Epidermal melanocyte (primary cell): ENCODE measurements around the gene FAM107B.
"Not testable (repeated sequence)": the region's sequence is repeated elsewhere in the genome, so short reads cannot be mapped to it uniquely, and the experiment has no call there.

Experiments used
- DNase-seq: peaks from one replicate; pipeline ENCODE4 v3.0.0; 2011; ENCODE audit warnings: low spot score; ENCODE audit not compliant: insufficient read length

The FAM107B gene

GRCh38 chr10:14635043-14635710, 139.5 kb downstream of the FAM107B start:
- no peak for DNase-seq

- not testable (repeated sequence) for DNase-seq
These were observed 140.1 kb downstream of the FAM107B start for GRCh38 chr10:14634572-14634971.

DNA sequence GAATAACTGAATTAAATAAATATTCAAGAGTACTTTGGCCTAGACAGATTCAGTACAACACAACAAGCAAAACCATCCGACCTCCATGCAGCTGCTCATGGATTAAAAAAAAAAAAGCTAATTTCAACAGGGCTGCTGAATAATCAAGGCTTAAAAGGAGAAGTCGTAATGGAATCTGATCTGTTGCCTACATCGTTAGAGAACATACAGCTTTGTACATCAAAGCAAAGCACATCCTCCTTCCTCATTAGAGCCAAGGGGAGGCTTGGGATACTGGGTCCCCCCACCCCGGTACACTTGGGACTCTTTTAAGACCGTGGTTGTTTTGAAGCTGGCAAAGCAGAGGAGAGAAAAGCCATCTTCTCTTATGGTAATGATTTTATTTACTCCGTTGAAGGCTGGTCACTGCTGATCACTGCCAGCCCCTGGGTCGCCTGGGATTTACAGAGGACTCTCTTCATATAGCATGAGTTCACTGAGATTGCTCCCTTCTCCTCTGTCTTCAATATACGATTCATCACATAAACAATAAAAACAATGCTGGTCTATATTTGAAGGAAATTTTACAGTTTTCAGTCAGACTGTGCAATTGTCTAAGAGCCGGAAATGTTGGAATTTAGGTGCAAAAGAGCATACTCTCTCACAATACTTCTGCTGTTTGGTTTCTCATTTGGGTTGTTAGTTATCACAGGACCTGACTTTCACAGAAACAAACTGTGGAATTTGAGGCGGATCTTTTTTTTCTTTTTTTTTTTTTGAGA, 148.8 kb downstream of the FAM107B start:
- DNase-seq: no peak

GRCh38 chr10:14625192-14625631, 149.5 kb downstream of the FAM107B start:
- no peak for DNase-seq

DNA sequence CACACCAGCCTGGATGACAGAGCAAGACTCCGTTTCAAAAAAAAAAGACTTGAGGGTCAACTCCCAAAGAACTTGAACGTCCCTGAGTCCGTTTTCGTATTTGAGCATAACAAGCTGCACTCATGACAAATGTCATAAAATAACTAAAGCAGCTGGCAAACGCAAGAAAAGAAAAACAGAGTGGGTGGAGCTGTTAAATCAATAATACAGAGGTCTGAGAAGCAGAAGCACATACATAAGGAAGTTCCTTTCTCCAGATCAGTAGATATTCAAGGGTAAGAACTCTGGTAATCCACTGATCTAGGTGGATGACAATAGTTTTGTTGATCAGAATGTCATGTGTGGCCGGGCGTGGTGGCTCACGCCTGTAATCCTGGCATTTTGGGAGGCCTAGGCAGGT, 150.1 kb downstream of the FAM107B start:
- no peak for DNase-seq

DNA sequence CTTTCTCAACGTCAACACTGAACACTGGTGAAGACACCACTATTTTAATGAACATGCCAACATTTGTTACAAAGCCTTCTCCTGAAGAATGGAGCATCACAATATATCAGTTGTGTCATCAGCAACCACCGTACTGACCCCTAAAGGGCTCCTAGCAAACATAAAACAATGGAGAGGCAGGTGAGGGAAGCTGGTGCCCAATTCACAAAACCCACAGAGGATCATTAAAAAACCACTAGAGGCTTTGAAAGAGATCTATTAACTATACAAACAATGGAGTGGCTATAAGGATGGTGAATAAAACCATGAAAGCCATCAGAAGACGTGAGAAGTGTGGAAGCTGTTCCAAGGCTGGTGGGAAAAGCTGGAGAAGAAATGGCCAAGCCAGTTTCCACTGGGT, 150.8 kb downstream of the FAM107B start:
- DNase-seq: no peak

GRCh38 chr10:14621037-14621436, 153.7 kb downstream of the FAM107B start:
- no peak for DNase-seq

- DNase-seq: no peak
These were observed 156.0 kb downstream of the FAM107B start for GRCh38 chr10:14618674-14619073.

DNA sequence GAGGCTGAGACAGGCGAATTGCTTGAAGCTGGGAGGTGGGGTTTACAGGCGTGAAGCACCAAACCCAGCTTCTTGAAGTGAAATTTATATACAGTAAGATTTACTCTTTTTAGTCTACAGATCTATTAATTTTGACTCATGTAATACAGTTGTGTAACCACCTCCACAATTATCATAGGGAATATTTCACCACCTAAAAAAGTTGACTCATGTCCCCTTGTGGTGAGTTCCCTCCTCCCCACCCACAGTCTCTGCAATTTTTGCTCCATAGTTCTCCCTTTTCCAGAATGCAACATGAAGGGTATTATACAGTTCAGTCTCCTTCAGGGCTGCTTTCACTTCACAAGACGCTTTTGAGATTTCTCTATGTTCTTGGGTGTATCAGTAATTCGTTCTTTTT, 156.8 kb downstream of the FAM107B start:
- DNase-seq: no peak

DNA sequence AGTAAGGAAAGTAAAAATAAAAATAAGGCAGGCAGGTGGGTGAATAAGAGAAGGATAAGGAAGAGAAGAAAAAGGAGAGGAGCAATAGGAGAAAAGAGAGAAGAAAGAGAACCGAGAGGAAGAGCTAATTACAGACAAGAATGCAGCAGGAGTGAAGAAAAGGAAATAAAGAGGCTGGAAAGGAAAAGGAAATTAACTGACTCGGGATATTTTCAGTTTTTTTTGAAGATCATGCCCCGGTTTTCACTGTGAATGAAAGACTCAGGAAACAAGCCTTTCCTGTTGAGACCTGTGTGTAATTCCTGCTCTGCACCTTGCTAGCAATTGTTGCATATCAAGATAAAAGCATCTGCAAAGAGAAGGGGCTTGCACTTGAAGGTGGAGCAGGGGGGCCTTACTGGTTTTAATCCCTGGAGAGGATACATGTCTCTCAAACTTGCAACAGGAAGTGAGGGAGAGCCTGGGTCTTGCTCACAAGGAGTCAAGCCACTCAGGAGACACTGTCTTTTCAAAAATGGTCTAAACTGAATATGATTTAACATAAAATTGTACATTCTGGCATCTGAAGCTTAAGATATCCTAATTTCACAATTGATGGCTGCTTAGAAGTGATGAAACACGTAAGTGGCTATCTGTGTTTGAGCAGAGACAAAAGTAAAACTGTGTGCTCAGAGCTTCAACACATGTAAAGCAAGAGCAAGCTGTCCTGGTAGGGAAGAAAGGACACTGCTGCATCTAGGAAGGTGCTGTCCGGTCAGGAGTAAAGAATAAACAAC, 157.6 kb downstream of the FAM107B start:
- DNase-seq: no peak

- DNase-seq: no peak
These were observed 158.2 kb downstream of the FAM107B start for GRCh38 chr10:14616465-14616864.

DNA sequence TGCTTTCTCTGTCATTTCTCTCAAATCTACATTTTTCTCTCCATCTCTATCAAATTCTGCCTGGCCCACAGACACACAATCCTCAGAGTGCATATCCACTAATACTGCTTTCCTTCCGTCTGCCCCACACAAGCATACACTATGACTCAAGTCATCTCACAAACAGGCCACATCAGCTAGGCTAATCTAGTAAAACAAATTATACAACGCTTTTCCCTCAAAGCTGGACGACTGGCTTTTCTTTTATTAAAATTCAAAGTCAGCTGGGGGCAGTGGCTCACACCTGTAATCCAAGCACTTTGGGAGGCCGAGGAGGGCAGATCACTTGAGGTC, 161.1 kb downstream of the FAM107B start:
- no peak for DNase-seq

DNA sequence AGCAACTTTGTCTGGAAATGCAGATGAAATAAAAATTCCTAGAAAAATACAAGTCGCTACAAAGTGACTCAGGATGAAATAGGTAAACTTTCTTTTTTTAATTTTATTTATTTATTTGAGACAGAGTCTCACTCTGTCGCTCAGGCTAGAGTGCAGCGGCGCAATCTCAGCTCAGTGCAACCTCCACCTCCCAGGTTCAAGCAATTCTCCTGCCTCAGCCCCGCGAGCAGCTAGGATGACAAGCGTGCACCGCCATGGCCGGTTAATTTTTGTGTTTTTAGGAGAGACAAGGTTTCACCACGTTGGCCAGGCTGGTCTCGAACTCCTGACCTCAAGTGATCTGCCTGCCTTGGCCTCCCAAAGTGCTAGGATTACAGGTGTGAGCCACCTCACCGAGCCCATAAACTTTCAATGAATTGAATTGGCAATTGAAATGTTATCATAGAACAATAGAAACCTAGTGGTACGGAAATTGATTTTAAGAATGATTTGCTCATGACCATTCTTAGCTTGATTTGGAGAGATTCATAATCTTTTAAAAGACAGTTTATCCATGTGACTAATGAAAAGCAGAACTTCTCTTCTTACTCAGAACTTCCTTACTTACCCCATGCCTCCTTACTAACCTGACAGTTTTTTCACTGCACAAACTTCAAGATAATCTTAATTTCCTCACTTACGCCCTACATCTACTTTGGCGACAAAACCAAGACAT, 161.7 kb downstream of the FAM107B start:
- no peak for DNase-seq

DNA sequence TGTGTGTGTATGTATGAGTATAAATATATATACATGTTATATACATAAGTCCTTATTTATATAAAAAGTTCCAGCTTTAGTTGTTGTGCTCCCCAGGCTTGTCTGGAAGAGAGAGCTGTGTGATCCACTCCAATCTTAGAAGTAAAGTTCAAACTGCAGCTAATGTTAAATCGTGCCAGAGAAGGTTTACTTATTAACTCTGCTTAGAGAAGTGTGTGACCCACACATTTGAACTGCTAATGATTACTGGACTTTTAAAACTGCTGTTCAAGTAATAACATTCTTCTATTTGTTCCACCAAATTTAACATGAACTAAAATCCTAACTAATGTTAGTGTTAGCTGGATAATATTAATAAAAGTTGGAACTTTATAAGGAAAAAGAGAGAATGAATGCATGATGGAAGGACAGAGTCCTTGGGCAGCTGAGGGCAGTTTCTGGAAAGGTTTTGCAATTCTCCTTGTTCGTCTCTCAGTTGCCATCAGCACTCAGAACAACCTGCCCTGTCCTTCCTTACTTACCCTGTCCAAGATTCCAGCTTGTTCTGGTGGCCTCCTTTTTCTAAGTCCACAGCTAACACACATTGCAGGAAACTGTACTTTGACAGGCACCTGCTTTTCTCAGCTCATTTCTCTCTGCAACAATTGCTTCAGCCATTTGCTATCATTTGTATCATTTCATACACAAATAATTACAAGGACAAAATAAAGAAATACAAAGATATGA, 162.6 kb downstream of the FAM107B start:
- DNase-seq: no peak

GRCh38 chr10:14609178-14609577, 165.5 kb downstream of the FAM107B start:
- no peak for DNase-seq

- no peak for DNase-seq
These were observed 166.2 kb downstream of the FAM107B start for GRCh38 chr10:14608381-14609001.

- no peak for DNase-seq
These were observed 168.1 kb downstream of the FAM107B start for GRCh38 chr10:14606633-14607032.

DNA sequence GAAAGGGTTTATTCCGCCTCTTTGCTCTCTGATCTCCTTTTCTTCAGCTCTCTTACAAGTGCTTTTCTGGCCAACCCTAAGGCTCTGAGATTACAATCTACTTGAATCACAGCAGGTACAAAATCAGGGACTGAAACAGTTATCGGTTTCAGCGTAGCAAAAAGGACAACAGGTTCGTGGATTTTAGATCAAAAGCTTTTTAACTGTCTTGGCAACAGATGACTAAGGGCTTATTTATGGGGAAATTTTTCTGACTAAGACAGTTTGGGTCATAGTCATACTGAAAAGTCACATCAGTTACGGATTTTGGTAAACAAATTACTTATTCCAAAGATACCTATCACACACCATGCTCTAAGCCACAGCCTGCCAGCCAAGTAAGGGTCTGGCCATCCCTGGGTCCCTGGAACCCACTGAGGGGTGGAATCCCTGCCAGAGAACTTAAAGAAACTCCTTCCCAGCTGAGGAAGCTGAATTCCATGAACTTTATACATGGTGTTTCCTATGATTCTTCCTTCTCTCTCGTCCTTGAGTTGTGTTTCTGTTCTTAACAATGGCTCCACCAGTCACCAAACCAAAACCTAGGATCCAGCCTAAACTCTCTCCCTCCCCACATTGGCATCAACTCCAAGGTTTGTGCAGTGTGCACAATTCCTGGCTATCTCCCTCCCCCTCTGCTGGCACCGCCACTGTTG, 169.3 kb downstream of the FAM107B start:
- no peak for DNase-seq

DNA sequence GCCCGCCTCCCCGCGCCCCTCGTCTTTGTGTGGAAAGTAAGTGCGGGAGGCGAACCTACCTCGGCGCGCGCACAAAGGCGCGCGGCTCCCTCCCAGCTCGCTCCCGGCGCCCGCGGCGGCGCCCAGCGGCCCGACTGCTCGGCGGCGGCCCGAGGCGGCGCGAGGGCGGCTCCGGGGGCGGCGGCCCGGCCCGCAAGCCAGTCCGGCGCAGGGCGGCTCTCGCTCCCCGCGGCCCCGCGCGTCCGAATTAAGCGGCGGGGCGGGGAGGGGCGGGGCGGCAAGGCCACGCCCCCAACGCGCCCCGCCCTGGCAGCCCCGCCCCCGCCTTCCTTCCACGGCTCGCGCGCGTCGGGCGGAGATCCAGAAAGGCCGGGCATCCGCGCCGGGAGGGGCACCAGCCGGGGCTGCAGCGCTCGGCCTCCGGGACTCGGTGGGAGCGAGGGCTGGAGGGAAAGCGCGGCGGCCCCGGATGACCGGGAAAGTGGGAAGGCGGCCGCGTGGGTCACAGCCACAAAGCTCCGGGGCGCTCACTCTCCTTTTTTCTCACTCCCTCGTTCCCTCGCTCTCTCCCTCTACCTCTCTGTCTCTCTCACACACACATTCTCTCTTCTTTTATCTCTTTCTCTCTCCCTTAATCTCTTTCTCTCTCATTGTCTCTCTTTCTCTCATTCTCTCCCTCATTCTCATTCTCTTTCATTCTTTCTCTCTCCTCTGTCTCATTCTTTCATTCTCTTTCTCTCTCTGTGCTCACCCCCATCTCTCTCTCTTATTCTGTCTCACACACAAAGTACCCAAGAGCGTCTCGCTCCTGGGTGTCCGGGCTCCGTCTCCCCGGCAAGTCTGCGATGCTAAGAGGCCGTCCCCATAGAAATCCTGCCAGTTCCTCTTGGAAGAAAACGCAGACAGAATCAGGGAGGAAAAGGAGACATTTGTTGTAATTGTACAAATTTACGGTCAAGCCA, 170.2 kb downstream of the FAM107B start:
- peak; percentile 45 for DNase-seq
